GM10847 (cell line): ENCODE results near the gene CISH.

Experiments used
- POLR2A ChIP-seq: IDR thresholded peaks from 2 replicates; pipeline ENCODE4 v1.6.1; 2011; ENCODE audit not compliant: insufficient read length; ENCODE audit errors: extremely low read depth

The CISH gene

GRCh38 chr3:50648944-50649343 is 37.4 kb upstream of the CISH start:
- TF ChIP-seq POLR2A, result no peak

- no peak for TF ChIP-seq POLR2A
Measured at GRCh38 chr3:50648313-50648712, 36.7 kb upstream of the CISH start.

GRCh38 chr3:50645378-50645777 is 33.8 kb upstream of the CISH start:
- TF ChIP-seq POLR2A, result no peak

- TF ChIP-seq POLR2A, result no peak
Measured at GRCh38 chr3:50644561-50644960, 33.0 kb upstream of the CISH start.

- TF ChIP-seq POLR2A, result no peak
Measured at GRCh38 chr3:50642382-50642781, 30.8 kb upstream of the CISH start.

- no peak for TF ChIP-seq POLR2A
Measured at GRCh38 chr3:50639055-50639494, 27.5 kb upstream of the CISH start.

GRCh38 chr3:50637945-50638344 is 26.4 kb upstream of the CISH start:
- no peak for TF ChIP-seq POLR2A

GRCh38 chr3:50637011-50637410 is 25.4 kb upstream of the CISH start:
- TF ChIP-seq POLR2A, result no peak

- TF ChIP-seq POLR2A, result no peak
Measured at GRCh38 chr3:50635066-50635465, 23.5 kb upstream of the CISH start.

GRCh38 chr3:50633230-50633790 is 21.7 kb upstream of the CISH start:
- TF ChIP-seq POLR2A, result no peak

GRCh38 chr3:50632450-50632849 is 20.9 kb upstream of the CISH start:
- no peak for TF ChIP-seq POLR2A

GRCh38 chr3:50630877-50631276 is 19.3 kb upstream of the CISH start:
- TF ChIP-seq POLR2A, result no peak

GRCh38 chr3:50630394-50630793 is 18.8 kb upstream of the CISH start:
- no peak for TF ChIP-seq POLR2A

- TF ChIP-seq POLR2A, result no peak
Measured at GRCh38 chr3:50628601-50629000, 17.0 kb upstream of the CISH start.

- no peak for TF ChIP-seq POLR2A
Measured at GRCh38 chr3:50627407-50628051, 16.0 kb upstream of the CISH start.

- no peak for TF ChIP-seq POLR2A
Measured at GRCh38 chr3:50626401-50626800, 14.8 kb upstream of the CISH start.
